Measurements from ENCODE around the gene MARS2.

Gene MARS2

DNA sequence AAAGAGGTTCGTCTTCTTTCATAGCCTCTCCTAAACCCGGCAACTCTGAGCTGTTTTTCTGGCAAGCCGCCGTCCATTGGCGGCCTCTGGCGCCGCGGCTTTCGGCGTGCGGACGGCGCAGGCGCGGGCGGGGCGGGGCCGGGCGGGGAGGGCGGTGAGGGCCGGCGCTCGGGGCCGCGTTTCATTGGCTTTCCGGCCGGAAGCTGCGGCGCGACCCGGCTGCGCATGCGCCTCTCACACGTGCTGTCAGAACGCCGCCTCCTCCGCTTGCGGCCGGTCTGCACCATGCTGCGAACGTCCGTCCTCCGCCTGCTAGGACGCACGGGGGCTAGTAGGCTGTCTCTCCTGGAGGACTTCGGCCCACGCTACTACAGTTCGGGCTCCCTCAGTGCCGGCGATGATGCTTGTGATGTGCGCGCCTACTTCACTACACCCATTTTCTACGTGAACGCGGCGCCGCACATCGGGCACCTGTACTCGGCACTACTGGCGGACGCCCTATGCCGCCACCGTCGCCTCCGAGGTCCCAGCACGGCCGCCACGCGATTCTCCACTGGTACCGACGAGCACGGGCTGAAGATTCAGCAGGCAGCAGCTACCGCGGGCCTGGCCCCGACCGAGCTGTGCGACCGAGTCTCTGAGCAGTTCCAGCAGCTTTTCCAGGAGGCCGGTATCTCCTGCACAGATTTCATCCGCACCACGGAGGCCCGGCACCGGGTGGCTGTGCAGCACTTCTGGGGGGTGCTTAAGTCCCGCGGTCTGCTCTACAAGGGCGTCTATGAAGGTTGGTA is at the start of gene MARS2:
MARS2 (plus strand) TSS at position 249 of the 791 bp plus-strand sequence; CDS start at position 286, 37 bp downstream.
- Histone ChIP-seq H3K36me3 (ENCODE audit: control insufficient read depth in 1 of 2, insufficient read depth in 2 of 2, low read length in 2 of 2) (peaks cover 0 to 4% of the 10 kb centered on the region in 2 donors), H3K27ac (ENCODE audit: low read depth, low read length) (peak within 1 kb of the TSS; percentile 46), H3K9ac (ENCODE audit: low read depth in 1 of 2, low read length in 2 of 2) (peak within 1 kb of the TSS; percentile 72 to 92), H3K4me1 (ENCODE audit: control insufficient read depth in 1 of 2, insufficient read depth in 2 of 2, low read length in 2 of 2) (peaks cover 31 to 35% of the 10 kb centered on the region in 2 donors), H3K9me3 (ENCODE audit: control insufficient read depth in 1 of 2, low read length in 2 of 2) (no peaks in the 10 kb centered on the region), H3K4me3 (ENCODE audit: low read depth in 1 of 2, low read length in 2 of 2) (peak within 1 kb of the TSS; percentile 93 to 96), H3K27me3 (ENCODE audit: control insufficient read depth in 1 of 2, insufficient read depth in 2 of 2, low read length in 2 of 2) (no peaks in the 10 kb centered on the region)

DNA sequence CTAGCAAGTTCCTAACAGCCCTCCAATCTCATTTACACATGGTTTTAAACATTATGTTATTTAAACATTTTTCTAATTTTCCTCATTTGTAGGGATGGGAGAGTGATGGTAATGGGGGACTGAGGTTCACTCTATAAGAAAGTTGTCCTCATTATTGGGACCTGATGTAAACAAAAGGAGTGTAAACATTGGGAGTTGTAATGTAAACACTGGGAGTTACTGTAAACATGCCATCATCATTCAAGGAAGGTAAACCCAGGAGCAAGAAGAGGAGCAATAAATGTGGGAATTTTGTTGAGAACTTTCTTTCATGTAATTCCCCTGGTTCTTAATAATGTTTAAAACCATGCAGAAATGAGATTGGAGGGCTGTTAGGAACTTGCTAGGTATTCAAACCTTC is 47.6 kb upstream of the MARS2 start:
- Histone ChIP-seq H3K27ac (ENCODE audit: low read depth, low read length) (no peak overlapping the region), H3K36me3 (ENCODE audit: control insufficient read depth in 1 of 2, insufficient read depth in 2 of 2, low read length in 2 of 2) (no peaks in the 10 kb centered on the region), H3K9me3 (ENCODE audit: control insufficient read depth in 1 of 2, low read length in 2 of 2) (no peaks in the 10 kb centered on the region), H3K9ac (ENCODE audit: low read depth in 1 of 2, low read length in 2 of 2) (no peak overlapping the region), H3K27me3 (ENCODE audit: control insufficient read depth in 1 of 2, insufficient read depth in 2 of 2, low read length in 2 of 2) (no peaks in the 10 kb centered on the region), H3K4me1 (ENCODE audit: control insufficient read depth in 1 of 2, insufficient read depth in 2 of 2, low read length in 2 of 2) (no peaks in the 10 kb centered on the region), H3K4me3 (ENCODE audit: low read depth in 1 of 2, low read length in 2 of 2) (no peak overlapping the region)

DNA sequence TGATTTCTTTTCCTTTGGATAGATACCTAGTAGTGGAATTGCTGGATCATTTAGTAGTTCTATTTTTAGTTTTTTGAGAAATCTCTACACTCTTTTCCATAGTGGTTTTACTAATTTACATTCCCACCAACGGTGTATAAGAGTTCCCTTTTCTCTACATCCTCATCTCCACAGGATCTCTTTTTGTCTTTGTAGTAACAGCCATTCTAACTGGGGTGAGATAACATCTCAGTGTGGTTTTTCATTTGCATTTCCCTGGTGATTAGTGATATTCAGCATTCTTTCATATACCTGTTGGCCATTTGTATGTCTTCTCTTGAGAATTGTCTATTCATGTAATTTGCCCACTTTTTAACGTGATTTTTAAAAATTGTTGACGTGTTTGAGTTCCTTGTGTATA is 43.5 kb upstream of the MARS2 start:
- no peak overlapping the region for H3K4me3 ChIP-seq (ENCODE audit: low read depth in 1 of 2, low read length in 2 of 2)
- no peaks in the 10 kb centered on the region for H3K9me3 ChIP-seq (ENCODE audit: control insufficient read depth in 1 of 2, low read length in 2 of 2)
- H3K36me3 ChIP-seq (ENCODE audit: control insufficient read depth in 1 of 2, insufficient read depth in 2 of 2, low read length in 2 of 2), result no peaks in the 10 kb centered on the region
- no peak overlapping the region for H3K9ac ChIP-seq (ENCODE audit: low read depth in 1 of 2, low read length in 2 of 2)
- no peaks in the 10 kb centered on the region for H3K4me1 ChIP-seq (ENCODE audit: control insufficient read depth in 1 of 2, insufficient read depth in 2 of 2, low read length in 2 of 2)
- no peak overlapping the region for H3K27ac ChIP-seq (ENCODE audit: low read depth, low read length)
- H3K27me3 ChIP-seq (ENCODE audit: control insufficient read depth in 1 of 2, insufficient read depth in 2 of 2, low read length in 2 of 2), result no peaks in the 10 kb centered on the region

DNA sequence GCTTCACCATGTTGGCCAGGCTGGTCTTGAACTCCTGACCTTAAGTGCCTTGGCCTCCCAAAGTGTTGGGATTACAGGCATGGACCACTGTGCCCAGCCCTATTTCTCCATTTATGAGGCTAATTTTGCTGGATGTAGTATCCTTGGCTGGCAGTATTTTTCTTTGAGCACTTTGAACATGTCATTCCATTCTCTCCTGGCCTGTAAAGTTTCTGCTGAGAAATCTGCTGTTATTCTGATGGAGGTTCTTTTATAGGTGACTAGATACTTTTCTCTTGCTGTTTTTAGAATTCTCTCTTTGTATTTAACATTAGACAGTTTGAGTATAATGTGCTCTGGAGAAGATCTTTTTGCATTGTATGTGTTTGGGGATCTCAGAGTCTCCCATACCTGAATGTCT is 38.9 kb upstream of the MARS2 start:
- H3K4me1 ChIP-seq (ENCODE audit: control insufficient read depth in 1 of 2, insufficient read depth in 2 of 2, low read length in 2 of 2), result no peaks in the 10 kb centered on the region
- H3K27ac ChIP-seq (ENCODE audit: low read depth, low read length), result no peak overlapping the region
- peaks cover 0 to 3% of the 10 kb centered on the region in 2 donors for H3K9me3 ChIP-seq (ENCODE audit: control insufficient read depth in 1 of 2, low read length in 2 of 2)
- H3K4me3 ChIP-seq (ENCODE audit: low read depth in 1 of 2, low read length in 2 of 2), result no peak overlapping the region
- H3K9ac ChIP-seq (ENCODE audit: low read depth in 1 of 2, low read length in 2 of 2), result no peak overlapping the region
- H3K27me3 ChIP-seq (ENCODE audit: control insufficient read depth in 1 of 2, insufficient read depth in 2 of 2, low read length in 2 of 2), result no peaks in the 10 kb centered on the region
- H3K36me3 ChIP-seq (ENCODE audit: control insufficient read depth in 1 of 2, insufficient read depth in 2 of 2, low read length in 2 of 2), result no peaks in the 10 kb centered on the region

DNA sequence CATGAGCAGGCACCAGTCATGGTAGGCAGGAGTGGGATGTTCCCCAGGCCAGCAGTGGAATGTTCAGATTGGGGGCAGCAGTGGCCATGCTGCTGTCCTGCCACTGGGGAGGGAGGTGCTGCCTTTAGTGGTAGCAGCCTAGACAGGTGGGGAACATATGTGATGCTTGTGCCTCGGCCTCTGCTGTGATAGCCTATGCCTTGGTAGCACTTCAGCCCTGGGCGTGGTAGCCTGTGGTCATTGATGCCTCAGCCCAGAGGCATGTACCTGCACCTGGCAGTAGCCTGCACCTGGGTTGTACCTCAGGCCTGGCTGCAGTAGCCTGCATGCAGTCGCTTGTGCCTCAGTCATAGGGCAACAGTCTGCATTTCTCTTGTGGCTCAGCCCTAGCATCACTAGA is 36.9 kb upstream of the MARS2 start:
- H3K36me3 ChIP-seq (ENCODE audit: control insufficient read depth in 1 of 2, insufficient read depth in 2 of 2, low read length in 2 of 2), result no peaks in the 10 kb centered on the region
- no peak overlapping the region for H3K4me3 ChIP-seq (ENCODE audit: low read depth in 1 of 2, low read length in 2 of 2)
- no peaks in the 10 kb centered on the region for H3K27me3 ChIP-seq (ENCODE audit: control insufficient read depth in 1 of 2, insufficient read depth in 2 of 2, low read length in 2 of 2)
- no peaks in the 10 kb centered on the region for H3K4me1 ChIP-seq (ENCODE audit: control insufficient read depth in 1 of 2, insufficient read depth in 2 of 2, low read length in 2 of 2)
- H3K9me3 ChIP-seq (ENCODE audit: control insufficient read depth in 1 of 2, low read length in 2 of 2), result peaks cover 0 to 3% of the 10 kb centered on the region in 2 donors
- no peak overlapping the region for H3K27ac ChIP-seq (ENCODE audit: low read depth, low read length)
- H3K9ac ChIP-seq (ENCODE audit: low read depth in 1 of 2, low read length in 2 of 2), result no peak overlapping the region

DNA sequence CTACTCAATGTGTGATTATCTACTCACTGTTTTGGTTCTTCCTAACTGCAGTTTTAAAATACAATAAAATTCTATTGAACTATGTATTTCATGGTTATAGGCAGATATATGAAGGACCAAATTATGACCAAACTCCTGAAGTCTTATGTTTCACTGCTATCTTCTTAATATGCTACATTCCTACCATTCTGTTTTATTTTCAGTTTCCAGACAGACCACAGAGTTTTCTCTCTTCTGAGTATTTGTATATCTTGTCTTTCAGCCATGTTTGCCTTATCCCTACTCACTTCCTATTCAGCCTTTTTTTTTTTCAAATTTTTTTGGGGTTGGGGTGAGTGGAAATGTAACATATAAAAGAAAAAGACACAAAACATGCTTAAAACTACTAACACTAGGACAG is 36.1 kb upstream of the MARS2 start:
- H3K9ac ChIP-seq (ENCODE audit: low read depth in 1 of 2, low read length in 2 of 2), result no peak overlapping the region
- no peaks in the 10 kb centered on the region for H3K4me1 ChIP-seq (ENCODE audit: control insufficient read depth in 1 of 2, insufficient read depth in 2 of 2, low read length in 2 of 2)
- no peak overlapping the region for H3K27ac ChIP-seq (ENCODE audit: low read depth, low read length)

DNA sequence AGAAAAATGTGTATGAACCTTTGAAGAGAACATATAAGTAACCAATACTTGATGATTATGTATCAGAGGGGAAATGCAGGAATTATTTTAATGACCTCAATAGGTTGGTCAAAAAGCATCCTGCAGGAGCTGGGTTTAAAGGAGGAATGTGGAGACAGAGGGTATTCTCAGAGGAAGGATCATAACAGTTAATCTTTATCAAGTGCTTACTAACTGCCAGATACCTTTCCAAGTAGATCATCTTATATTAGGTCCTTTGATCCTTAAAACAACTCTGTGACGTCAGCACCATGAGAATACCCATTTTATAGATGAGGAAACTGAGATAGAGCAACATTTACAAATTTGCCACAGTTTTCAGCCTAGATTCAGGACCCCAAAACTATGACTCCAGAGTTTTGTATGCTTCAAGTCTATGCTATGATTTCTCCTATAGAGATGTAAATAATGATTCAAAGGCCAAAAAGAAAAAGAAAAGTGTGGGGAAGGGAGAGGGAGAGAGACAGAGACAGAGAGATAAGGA is 32.7 kb upstream of the MARS2 start:
- Histone ChIP-seq H3K27ac (ENCODE audit: low read depth, low read length) (no peak overlapping the region), H3K36me3 (ENCODE audit: control insufficient read depth in 1 of 2, insufficient read depth in 2 of 2, low read length in 2 of 2) (no peaks in the 10 kb centered on the region), H3K9ac (ENCODE audit: low read depth in 1 of 2, low read length in 2 of 2) (no peak overlapping the region), H3K4me3 (ENCODE audit: low read depth in 1 of 2, low read length in 2 of 2) (no peak overlapping the region), H3K9me3 (ENCODE audit: control insufficient read depth in 1 of 2, low read length in 2 of 2) (no peaks in the 10 kb centered on the region), H3K4me1 (ENCODE audit: control insufficient read depth in 1 of 2, insufficient read depth in 2 of 2, low read length in 2 of 2) (no peaks in the 10 kb centered on the region), H3K27me3 (ENCODE audit: control insufficient read depth in 1 of 2, insufficient read depth in 2 of 2, low read length in 2 of 2) (no peaks in the 10 kb centered on the region)

More for the DNA sequence above, 36.1 kb upstream of the MARS2 start:
- Histone ChIP-seq H3K9me3 (ENCODE audit: control insufficient read depth in 1 of 2, low read length in 2 of 2) (peaks cover 0 to 3% of the 10 kb centered on the region in 2 donors), H3K4me3 (ENCODE audit: low read depth in 1 of 2, low read length in 2 of 2) (no peak overlapping the region), H3K27me3 (ENCODE audit: control insufficient read depth in 1 of 2, insufficient read depth in 2 of 2, low read length in 2 of 2) (no peaks in the 10 kb centered on the region), H3K36me3 (ENCODE audit: control insufficient read depth in 1 of 2, insufficient read depth in 2 of 2, low read length in 2 of 2) (no peaks in the 10 kb centered on the region)

DNA sequence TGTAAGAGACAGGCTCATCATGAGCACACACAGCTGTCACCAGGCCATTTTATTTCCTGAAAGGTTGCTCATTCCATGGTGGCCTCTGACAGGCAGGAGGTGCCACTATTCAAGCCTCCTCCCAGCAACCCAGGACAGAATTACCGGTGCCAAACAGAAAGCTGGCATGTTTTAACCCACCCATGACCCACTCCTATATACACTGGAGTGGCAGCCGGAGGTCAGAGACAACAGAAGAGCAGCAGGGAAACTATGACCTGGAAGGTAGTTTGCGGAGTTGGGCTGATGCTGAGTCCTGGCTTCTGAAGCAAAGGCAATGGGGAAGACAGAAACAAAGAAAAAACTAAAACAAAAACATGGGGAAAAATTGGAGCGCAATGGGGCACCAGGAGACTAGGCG is 32.1 kb upstream of the MARS2 start:
- Histone ChIP-seq H3K27me3 (ENCODE audit: control insufficient read depth in 1 of 2, insufficient read depth in 2 of 2, low read length in 2 of 2) (no peaks in the 10 kb centered on the region), H3K27ac (ENCODE audit: low read depth, low read length) (no peak overlapping the region), H3K9ac (ENCODE audit: low read depth in 1 of 2, low read length in 2 of 2) (no peak overlapping the region), H3K36me3 (ENCODE audit: control insufficient read depth in 1 of 2, insufficient read depth in 2 of 2, low read length in 2 of 2) (no peaks in the 10 kb centered on the region), H3K4me3 (ENCODE audit: low read depth in 1 of 2, low read length in 2 of 2) (no peak overlapping the region), H3K9me3 (ENCODE audit: control insufficient read depth in 1 of 2, low read length in 2 of 2) (no peaks in the 10 kb centered on the region), H3K4me1 (ENCODE audit: control insufficient read depth in 1 of 2, insufficient read depth in 2 of 2, low read length in 2 of 2) (no peaks in the 10 kb centered on the region)

DNA sequence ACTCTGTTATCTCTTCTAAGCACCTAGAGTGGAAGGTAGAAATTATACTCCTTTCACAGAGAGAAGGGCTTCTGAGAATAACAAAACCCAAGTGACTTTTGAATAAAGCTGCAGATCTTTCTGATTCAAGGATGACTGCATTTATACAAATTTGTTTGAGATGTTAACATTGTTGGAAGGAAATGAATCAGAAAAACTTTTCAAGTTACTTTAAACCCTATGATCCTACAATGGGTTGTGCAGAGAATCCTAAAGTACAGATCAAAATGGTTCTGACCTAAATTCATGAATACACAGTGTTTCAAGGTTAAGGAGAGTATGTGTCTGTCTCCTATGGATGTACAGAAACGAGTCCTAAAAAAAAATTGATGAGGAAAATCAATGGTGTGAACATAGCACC is 31.6 kb upstream of the MARS2 start:
- Histone ChIP-seq H3K27ac (ENCODE audit: low read depth, low read length) (no peak overlapping the region), H3K36me3 (ENCODE audit: control insufficient read depth in 1 of 2, insufficient read depth in 2 of 2, low read length in 2 of 2) (no peaks in the 10 kb centered on the region), H3K9ac (ENCODE audit: low read depth in 1 of 2, low read length in 2 of 2) (no peak overlapping the region), H3K9me3 (ENCODE audit: control insufficient read depth in 1 of 2, low read length in 2 of 2) (no peaks in the 10 kb centered on the region), H3K4me3 (ENCODE audit: low read depth in 1 of 2, low read length in 2 of 2) (no peak overlapping the region), H3K27me3 (ENCODE audit: control insufficient read depth in 1 of 2, insufficient read depth in 2 of 2, low read length in 2 of 2) (no peaks in the 10 kb centered on the region), H3K4me1 (ENCODE audit: control insufficient read depth in 1 of 2, insufficient read depth in 2 of 2, low read length in 2 of 2) (no peaks in the 10 kb centered on the region)

DNA sequence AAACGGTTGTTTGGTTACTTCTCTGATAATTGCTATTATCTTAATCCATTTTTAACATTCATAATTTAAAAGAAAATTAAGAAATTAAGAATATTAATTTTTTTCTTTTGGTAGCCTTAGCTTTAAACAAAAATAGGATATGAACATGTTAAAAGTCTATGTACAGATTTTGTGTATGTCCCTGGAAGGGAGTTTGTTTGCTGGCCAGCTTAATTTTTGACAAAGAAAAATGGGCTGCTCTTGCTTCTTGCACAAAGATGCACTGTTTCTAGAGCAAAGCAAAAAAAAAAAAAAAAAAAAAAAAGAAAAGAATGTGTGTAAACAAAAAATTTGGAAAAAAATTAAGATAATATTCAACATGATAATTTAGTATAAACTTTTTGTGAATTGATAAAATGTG is 31.1 kb upstream of the MARS2 start:
- no peaks in the 10 kb centered on the region for H3K27me3 ChIP-seq (ENCODE audit: control insufficient read depth in 1 of 2, insufficient read depth in 2 of 2, low read length in 2 of 2)
- H3K4me3 ChIP-seq (ENCODE audit: low read depth in 1 of 2, low read length in 2 of 2), result no peak overlapping the region
- H3K27ac ChIP-seq (ENCODE audit: low read depth, low read length), result no peak overlapping the region
- H3K4me1 ChIP-seq (ENCODE audit: control insufficient read depth in 1 of 2, insufficient read depth in 2 of 2, low read length in 2 of 2), result no peaks in the 10 kb centered on the region
- no peaks in the 10 kb centered on the region for H3K36me3 ChIP-seq (ENCODE audit: control insufficient read depth in 1 of 2, insufficient read depth in 2 of 2, low read length in 2 of 2)
- no peak overlapping the region for H3K9ac ChIP-seq (ENCODE audit: low read depth in 1 of 2, low read length in 2 of 2)
- H3K9me3 ChIP-seq (ENCODE audit: control insufficient read depth in 1 of 2, low read length in 2 of 2), result no peaks in the 10 kb centered on the region
